SU-DHL-6 (cell line): ENCODE results near the gene EPHA3.

ENCODE experiments used
- H2AFZ ChIP-seq: fragments of 200-600 bp; sonication (generic); 2 replicates; pipeline ENCODE4 v1.6.1; 2014; ENCODE audit warnings: low read depth, mild to moderate bottlenecking, moderate library complexity, mixed read lengths, antibody characterized with exemption, low read length; ENCODE audit not compliant: severe bottlenecking
- H3F3A ChIP-seq: fragments of 200-600 bp; shearing (Covaris generic); 2 replicates; pipeline ENCODE4 v1.6.0; 2016; ENCODE audit warnings: antibody characterized with exemption, mild to moderate bottlenecking; ENCODE audit not compliant: insufficient read depth
- H3K27ac ChIP-seq: fragments of 200-600 bp; sonication (generic); 2 replicates; pipeline ENCODE4 v1.5.1; 2016; ENCODE audit warnings: low read depth, mild to moderate bottlenecking, low read length, moderate library complexity, mixed read lengths
- H3K27me3 ChIP-seq: fragments of 200-600 bp; sonication (generic), shearing (Covaris generic); 2 replicates; pipeline ENCODE4 v1.6.0; 2014; ENCODE audit warnings: mild to moderate bottlenecking, low read length
- H3K36me3 ChIP-seq: fragments of 200-600 bp; sonication (generic); 2 replicates; pipeline ENCODE4 v1.6.1; 2014; ENCODE audit warnings: mild to moderate bottlenecking, low read length, mixed read lengths
- H3K4me2 ChIP-seq: fragments of 300-600, 200-600 bp; shearing (Covaris generic), sonication (generic); 2 replicates; pipeline ENCODE4 v1.6.0; 2014; ENCODE audit warnings: low read length, low read depth, mild to moderate bottlenecking; ENCODE audit not compliant: poor library complexity, severe bottlenecking
- H3K4me3 ChIP-seq: fragments of 200-600 bp; sonication (generic); 2 replicates; pipeline ENCODE4 v1.5.1; 2014; ENCODE audit warnings: antibody characterized with exemption, low read length, mild to moderate bottlenecking, mixed read lengths; ENCODE audit not compliant: insufficient read depth, poor library complexity, severe bottlenecking
- H3K79me2 ChIP-seq: fragments of 200-600 bp; sonication (generic); 2 replicates; pipeline ENCODE4 v1.6.1; 2014; ENCODE audit warnings: mild to moderate bottlenecking, low read length, moderate library complexity; ENCODE audit not compliant: insufficient read depth
- H3K9ac ChIP-seq: fragments of 200-600 bp; sonication (generic); 2 replicates; pipeline ENCODE4 v1.7.0; 2014; ENCODE audit warnings: mild to moderate bottlenecking, low read length
- H3K9me2 ChIP-seq: fragments of 200-600 bp; sonication (generic); replicated peaks from 2 replicates; pipeline ENCODE4 v1.6.1; 2014; ENCODE audit warnings: low read length; ENCODE audit not compliant: insufficient read depth
- H3K9me3 ChIP-seq: fragments of 200-600 bp; sonication (generic); 2 replicates; pipeline ENCODE4 v1.6.1; 2014; ENCODE audit warnings: low read length, mixed read lengths; ENCODE audit not compliant: insufficient read depth
- H4K20me1 ChIP-seq: fragments of 200-600 bp; sonication (generic); 2 replicates; pipeline ENCODE4 v1.6.1; 2014; ENCODE audit warnings: low read depth, mild to moderate bottlenecking, antibody characterized with exemption, low read length, moderate library complexity, mixed read lengths
- EZH2phosphoT487 ChIP-seq: fragments of 200-600 bp; sonication (generic), shearing (Covaris generic); conservative IDR thresholded peaks from 2 replicates; pipeline ENCODE4 v1.6.1; 2018; ENCODE audit warnings: mild to moderate bottlenecking, antibody characterized with exemption, low read length, moderate library complexity, mixed read lengths
- TF ChIP-seq, protein P1 (sequence below): fragments of 200-600 bp; sonication (generic); IDR thresholded peaks from one replicate; pipeline ENCODE4 v1.5.1; 2017; ENCODE audit warnings: antibody characterized with exemption, mild to moderate bottlenecking, low read length, moderate library complexity; ENCODE audit not compliant: insufficient read depth, poor library complexity, severe bottlenecking

The EPHA3 gene

DNA sequence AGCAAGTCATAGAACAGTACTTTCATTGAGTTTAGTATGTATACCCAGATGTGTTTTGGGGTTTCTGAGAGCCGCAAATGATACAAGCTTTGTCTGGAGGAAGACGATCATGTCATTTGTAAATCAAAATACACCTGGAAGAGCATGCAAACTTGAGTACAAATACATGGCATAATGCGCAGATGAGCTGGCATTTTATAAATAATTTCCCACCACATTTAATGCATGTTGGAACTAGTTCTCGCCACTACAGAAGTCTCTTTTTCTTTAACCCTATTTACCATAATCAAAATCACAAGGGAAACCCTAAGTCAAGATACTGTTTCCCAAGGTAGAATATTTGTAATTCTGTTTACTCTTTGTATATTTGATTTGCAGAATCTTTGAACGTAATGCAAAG lies 318.6 kb downstream of the EPHA3 start:
- no peak overlapping the region for H3K4me3 ChIP-seq
- no peak overlapping the region for H2AFZ ChIP-seq
- no peak for TF ChIP-seq EZH2phosphoT487
- TF ChIP-seq, protein P1, sequence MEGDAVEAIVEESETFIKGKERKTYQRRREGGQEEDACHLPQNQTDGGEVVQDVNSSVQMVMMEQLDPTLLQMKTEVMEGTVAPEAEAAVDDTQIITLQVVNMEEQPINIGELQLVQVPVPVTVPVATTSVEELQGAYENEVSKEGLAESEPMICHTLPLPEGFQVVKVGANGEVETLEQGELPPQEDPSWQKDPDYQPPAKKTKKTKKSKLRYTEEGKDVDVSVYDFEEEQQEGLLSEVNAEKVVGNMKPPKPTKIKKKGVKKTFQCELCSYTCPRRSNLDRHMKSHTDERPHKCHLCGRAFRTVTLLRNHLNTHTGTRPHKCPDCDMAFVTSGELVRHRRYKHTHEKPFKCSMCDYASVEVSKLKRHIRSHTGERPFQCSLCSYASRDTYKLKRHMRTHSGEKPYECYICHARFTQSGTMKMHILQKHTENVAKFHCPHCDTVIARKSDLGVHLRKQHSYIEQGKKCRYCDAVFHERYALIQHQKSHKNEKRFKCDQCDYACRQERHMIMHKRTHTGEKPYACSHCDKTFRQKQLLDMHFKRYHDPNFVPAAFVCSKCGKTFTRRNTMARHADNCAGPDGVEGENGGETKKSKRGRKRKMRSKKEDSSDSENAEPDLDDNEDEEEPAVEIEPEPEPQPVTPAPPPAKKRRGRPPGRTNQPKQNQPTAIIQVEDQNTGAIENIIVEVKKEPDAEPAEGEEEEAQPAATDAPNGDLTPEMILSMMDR, result no peak
- no peaks in the 10 kb centered on the region for H3K9me2 ChIP-seq
- no peaks in the 10 kb centered on the region for H3K9me3 ChIP-seq
- no peaks in the 10 kb centered on the region for H3K79me2 ChIP-seq
- no peak overlapping the region for H3K9ac ChIP-seq
- no peak overlapping the region for H3K4me2 ChIP-seq
- no peak overlapping the region for H3K27ac ChIP-seq
- H3K27me3 ChIP-seq, result no peaks in the 10 kb centered on the region
- H3F3A ChIP-seq, result no peaks in the 10 kb centered on the region
- no peaks in the 10 kb centered on the region for H4K20me1 ChIP-seq
- no peaks in the 10 kb centered on the region for H3K36me3 ChIP-seq

DNA sequence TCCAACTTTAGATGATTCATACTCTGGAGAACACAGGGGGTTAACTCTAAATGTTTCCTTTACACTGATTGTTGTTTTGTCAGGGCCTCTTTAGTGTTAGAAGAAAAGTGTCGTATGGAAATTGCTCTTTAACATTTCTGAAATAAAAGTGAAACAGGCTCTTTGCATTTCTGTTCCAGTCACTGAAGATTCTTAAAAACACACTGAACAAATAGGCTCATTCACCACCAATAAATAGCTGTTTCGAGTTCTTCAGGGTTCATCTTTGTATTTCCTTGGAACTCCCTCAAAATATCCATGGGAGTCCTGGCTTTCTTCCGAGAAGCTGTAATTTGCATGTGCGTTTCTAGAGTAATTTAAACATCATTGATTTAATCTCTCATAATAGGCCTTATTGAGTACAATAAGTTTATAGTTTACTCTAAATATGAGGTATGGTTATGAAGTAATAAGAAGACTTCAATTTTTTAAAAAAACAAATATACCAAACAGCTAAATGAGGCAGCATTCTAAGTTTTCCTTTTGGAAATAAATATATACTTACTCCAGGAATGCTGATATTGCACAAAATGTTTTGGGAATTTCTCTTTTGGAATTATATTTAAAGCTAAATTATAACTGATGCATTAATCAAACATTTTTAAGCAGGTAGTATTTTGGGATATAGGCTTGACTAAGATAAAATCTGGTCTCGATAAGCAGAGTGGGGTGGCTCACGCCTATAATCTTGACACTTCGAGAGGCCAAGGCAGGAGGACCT lies 327.4 kb downstream of the EPHA3 start:
- Histone ChIP-seq H3K9me2 (no peaks in the 10 kb centered on the region), H3K9ac (no peak overlapping the region), H3K4me2 (no peak overlapping the region), H3K9me3 (no peaks in the 10 kb centered on the region), H2AFZ (no peak overlapping the region), H3K36me3 (no peaks in the 10 kb centered on the region), H3F3A (no peaks in the 10 kb centered on the region), H3K27ac (no peak overlapping the region), H4K20me1 (no peaks in the 10 kb centered on the region), H3K79me2 (no peaks in the 10 kb centered on the region), H3K27me3 (no peaks in the 10 kb centered on the region), H3K4me3 (no peak overlapping the region)
- TF ChIP-seq EZH2phosphoT487, result no peak
- TF ChIP-seq, protein P1, result no peak

DNA sequence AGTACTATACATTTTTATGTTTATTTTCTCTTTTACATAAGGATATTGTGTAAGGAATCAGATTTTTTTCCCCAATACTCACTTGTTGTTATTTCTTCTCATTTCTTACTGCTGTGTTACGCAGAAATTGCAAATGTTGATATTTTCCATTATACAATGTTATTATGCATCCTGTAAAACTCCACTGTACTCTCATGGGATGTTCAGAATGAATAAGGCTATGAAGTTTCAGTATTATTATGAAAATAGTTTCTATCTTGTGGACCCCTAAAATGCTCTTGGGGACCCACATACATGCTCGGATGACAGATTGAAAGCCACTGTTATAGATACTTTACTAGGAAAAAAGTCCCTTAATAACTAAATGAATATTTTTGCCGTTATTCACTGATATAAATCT lies 329.4 kb downstream of the EPHA3 start:
- Histone ChIP-seq H3K4me2 (no peak overlapping the region), H4K20me1 (no peaks in the 10 kb centered on the region), H3K27me3 (no peaks in the 10 kb centered on the region), H2AFZ (no peak overlapping the region), H3K9ac (no peak overlapping the region), H3K36me3 (no peaks in the 10 kb centered on the region), H3K9me3 (no peaks in the 10 kb centered on the region), H3K27ac (no peak overlapping the region), H3K9me2 (no peaks in the 10 kb centered on the region), H3K79me2 (no peaks in the 10 kb centered on the region), H3F3A (no peaks in the 10 kb centered on the region), H3K4me3 (no peak overlapping the region)
- no peak for TF ChIP-seq EZH2phosphoT487
- TF ChIP-seq, protein P1, result no peak
